NCI-H2227 treated with DMSO at 0.1 percent for 48 hours (cell line): ENCODE data around the gene PLEKHJ1.
A peak's percentile ranks its signal among the peaks of the same experiment; 100 is the strongest.
"Not testable (repeated sequence)": the region's sequence is repeated elsewhere in the genome, so short reads cannot be mapped to it uniquely, and the experiment has no call there.

ENCODE experiments used
- DNase-seq: peaks from one replicate; lab custom pipeline; 2025; lab: John Stamatoyannopoulos, UW

The PLEKHJ1 gene

GRCh38 chr19:2219726-2220125 is 16.4 kb downstream of the PLEKHJ1 start:
- DNase-seq = no peak

GRCh38 chr19:2217591-2217990 is 18.5 kb downstream of the PLEKHJ1 start:
- DNase-seq = no peak

GRCh38 chr19:2216361-2217225 is 19.5 kb downstream of the PLEKHJ1 start:
- DNase-seq = no peak

GRCh38 chr19:2215281-2215751 is 20.8 kb downstream of the PLEKHJ1 start:
- no peak for DNase-seq

GRCh38 chr19:2214251-2214650 is 21.9 kb downstream of the PLEKHJ1 start:
- DNase-seq = no peak

- DNase-seq = no peak
Observed at GRCh38 chr19:2213799-2214198, 22.3 kb downstream of the PLEKHJ1 start.

- no peak for DNase-seq
Observed at GRCh38 chr19:2212861-2213711, 23.0 kb downstream of the PLEKHJ1 start.

- DNase-seq = no peak
Observed at GRCh38 chr19:2210987-2211740, 25.0 kb downstream of the PLEKHJ1 start.

GRCh38 chr19:2210206-2210605 is 25.9 kb downstream of the PLEKHJ1 start:
- no peak for DNase-seq

GRCh38 chr19:2209408-2209807 is 26.7 kb downstream of the PLEKHJ1 start:
- no peak for DNase-seq

- no peak for DNase-seq
Observed at GRCh38 chr19:2208975-2209374, 27.2 kb downstream of the PLEKHJ1 start.

GRCh38 chr19:2207991-2208860 is 27.9 kb downstream of the PLEKHJ1 start:
- peak; percentile 35 for DNase-seq

- no peak for DNase-seq
Observed at GRCh38 chr19:2207008-2207407, 29.1 kb downstream of the PLEKHJ1 start.

GRCh38 chr19:2202366-2202765 is 33.8 kb downstream of the PLEKHJ1 start:
- no peak for DNase-seq

- DNase-seq = no peak
Observed at GRCh38 chr19:2201473-2202148, 34.5 kb downstream of the PLEKHJ1 start.

GRCh38 chr19:2200624-2201294 is 35.4 kb downstream of the PLEKHJ1 start:
- not testable (repeated sequence) for DNase-seq

- no peak for DNase-seq
Observed at GRCh38 chr19:2199861-2200623, 36.1 kb downstream of the PLEKHJ1 start.

- DNase-seq = no peak
Observed at GRCh38 chr19:2199215-2199614, 36.9 kb downstream of the PLEKHJ1 start.

- DNase-seq = no peak
Observed at GRCh38 chr19:2198317-2198716, 37.8 kb downstream of the PLEKHJ1 start.
